Stimulated activated CD4-positive, alpha-beta T cell treated with anti-CD3 and anti-CD28 coated beads, Interleukin-4, amount 100 ng/mL, for 48 hours (primary cell): Measurements from ENCODE around the gene DMAP1.
"Not testable (repeated sequence)": the region's sequence is repeated elsewhere in the genome, so short reads cannot be mapped to it uniquely, and the experiment has no call there.

ENCODE experiments used
- DNase-seq, 2 donors: peaks; one replicate each; pipeline ENCODE4 v3.0.0-alpha.2; 2020; ENCODE audit warnings: low read depth in 2 of 2

Gene DMAP1

GRCh38 chr1:44213222-44214112 lies at the start of gene DMAP1:
DMAP1 (plus strand) TSS chr1:44213471; CDS start chr1:44213754, 283 bp downstream.
- DNase-seq = peak; percentile 73 to 75

GRCh38 chr1:44168520-44169098 lies 44.7 kb upstream of the DMAP1 start:
- no peak for DNase-seq

GRCh38 chr1:44170281-44170823 lies 42.9 kb upstream of the DMAP1 start:
- DNase-seq = no peak

GRCh38 chr1:44174630-44175029 lies 38.6 kb upstream of the DMAP1 start:
- DNase-seq = no peak

- no peak for DNase-seq
Measured at GRCh38 chr1:44200336-44200735, 12.9 kb upstream of the DMAP1 start.

- DNase-seq = not testable (repeated sequence)
Measured at GRCh38 chr1:44206545-44206944, 6.7 kb upstream of the DMAP1 start.

GRCh38 chr1:44208226-44208625 lies 5.0 kb upstream of the DMAP1 start:
- DNase-seq = no peak

- DNase-seq = no peak
Measured at GRCh38 chr1:44210595-44210994, 2.7 kb upstream of the DMAP1 start.

GRCh38 chr1:44212355-44213221 lies 683 bp upstream of the DMAP1 start:
- DNase-seq = peak; percentile 6 to 35

GRCh38 chr1:44217809-44218410 lies 4.6 kb downstream of the DMAP1 start:
- DNase-seq = peak; percentile 65 to 76

GRCh38 chr1:44218503-44219300 lies 5.4 kb downstream of the DMAP1 start:
- DNase-seq = no peak

- no peak for DNase-seq
Measured at GRCh38 chr1:44219301-44219626, 6.0 kb downstream of the DMAP1 start.

- no peak for DNase-seq
Measured at GRCh38 chr1:44220001-44220751, 6.9 kb downstream of the DMAP1 start.

GRCh38 chr1:44220755-44221154 lies 7.5 kb downstream of the DMAP1 start:
- DNase-seq = no peak

GRCh38 chr1:44221769-44222168 lies 8.5 kb downstream of the DMAP1 start:
- DNase-seq = no peak

- DNase-seq = no peak
Measured at GRCh38 chr1:44222397-44223186, 9.3 kb downstream of the DMAP1 start.

- DNase-seq = no peak
Measured at GRCh38 chr1:44223187-44223610, 9.9 kb downstream of the DMAP1 start.

GRCh38 chr1:44225761-44226160 lies 12.5 kb downstream of the DMAP1 start:
- DNase-seq = no peak

GRCh38 chr1:44227211-44227610 lies 13.9 kb downstream of the DMAP1 start:
- DNase-seq = no peak
